MM.1S (cell line): ENCODE data around the gene EFHB.

Source experiments
- DNase-seq: peaks from one replicate; pipeline ENCODE4 v3.0.0-alpha.2; 2015
- H2AFZ ChIP-seq: fragments of 300-600 bp; sonication (generic); 2 replicates; pipeline ENCODE4 v1.6.0; 2016; ENCODE audit warnings: antibody characterized with exemption, low read length
- H3F3A ChIP-seq: fragments of 300-600 bp; sonication (generic); 2 replicates; pipeline ENCODE4 v1.6.1; 2016; ENCODE audit warnings: mild to moderate bottlenecking, antibody characterized with exemption, low read length, moderate library complexity, mixed read lengths; ENCODE audit not compliant: insufficient read depth
- H3K27ac ChIP-seq: fragments of 300-600 bp; sonication (generic); 2 replicates; pipeline ENCODE4 v1.5.1; 2016; ENCODE audit warnings: mild to moderate bottlenecking, low read length
- H3K27me3 ChIP-seq: fragments of 300-600 bp; sonication (generic); replicated peaks from 2 replicates; pipeline ENCODE4 v1.6.0; 2016; ENCODE audit warnings: low read length; ENCODE audit not compliant: insufficient read depth
- H3K36me3 ChIP-seq: fragments of 300-600 bp; sonication (generic); replicated peaks from 2 replicates; pipeline ENCODE4 v1.6.1; 2016; ENCODE audit warnings: mild to moderate bottlenecking, low read length, mixed read lengths; ENCODE audit not compliant: insufficient read depth
- H3K4me1 ChIP-seq: fragments of 300-600 bp; sonication (generic); 2 replicates; pipeline ENCODE4 v1.6.1; 2016; ENCODE audit warnings: low read length, mixed read lengths
- H3K4me2 ChIP-seq: fragments of 300-600 bp; sonication (generic); 2 replicates; pipeline ENCODE4 v1.6.0; 2016; ENCODE audit warnings: low read depth, low read length
- H3K4me3 ChIP-seq: fragments of 300-600 bp; sonication (generic); 2 replicates; pipeline ENCODE4 v1.5.1; 2016; ENCODE audit warnings: low read length, mixed read lengths
- H3K79me2 ChIP-seq: fragments of 300-600 bp; sonication (generic); 2 replicates; pipeline ENCODE4 v1.6.1; 2016; ENCODE audit warnings: mixed run types, low read length, mixed read lengths
- H3K9ac ChIP-seq: fragments of 300-600 bp; sonication (generic); 2 replicates; pipeline ENCODE4 v1.6.1; 2016; ENCODE audit warnings: low read length, mixed read lengths
- H3K9me2 ChIP-seq: fragments of 300-600 bp; sonication (generic); replicated peaks from 2 replicates; pipeline ENCODE4 v1.6.1; 2016; ENCODE audit warnings: mild to moderate bottlenecking, low read length, mixed read lengths; ENCODE audit not compliant: insufficient read depth
- H3K9me3 ChIP-seq: fragments of 300-600 bp; sonication (generic); replicated peaks from 2 replicates; pipeline ENCODE4 v1.6.1; 2016; ENCODE audit warnings: mild to moderate bottlenecking, low read length, mixed read lengths; ENCODE audit not compliant: insufficient read depth
- H4K20me1 ChIP-seq: fragments of 300-600 bp; sonication (generic); 2 replicates; pipeline ENCODE4 v1.6.1; 2016; ENCODE audit warnings: mild to moderate bottlenecking, low read length, moderate library complexity, mixed read lengths; ENCODE audit not compliant: insufficient read depth
- EZH2 ChIP-seq: fragments of 300-600 bp; sonication (generic); optimal IDR thresholded peaks from 2 replicates; pipeline ENCODE3; 2017; ENCODE audit warnings: low read depth, mild to moderate bottlenecking, antibody characterized with exemption, low read length, mixed read lengths
- EZH2phosphoT487 ChIP-seq: fragments of 300-600 bp; sonication (generic); IDR thresholded peaks from 2 replicates; pipeline ENCODE4 v1.6.1; 2018; ENCODE audit warnings: antibody characterized with exemption, low read length
- TF ChIP-seq, protein P1 (sequence below): fragments of 300-600 bp; sonication (generic); IDR thresholded peaks from 2 replicates; pipeline ENCODE4 v1.5.1; 2016; ENCODE audit warnings: antibody characterized with exemption, low read length, mixed read lengths

Gene EFHB

DNA sequence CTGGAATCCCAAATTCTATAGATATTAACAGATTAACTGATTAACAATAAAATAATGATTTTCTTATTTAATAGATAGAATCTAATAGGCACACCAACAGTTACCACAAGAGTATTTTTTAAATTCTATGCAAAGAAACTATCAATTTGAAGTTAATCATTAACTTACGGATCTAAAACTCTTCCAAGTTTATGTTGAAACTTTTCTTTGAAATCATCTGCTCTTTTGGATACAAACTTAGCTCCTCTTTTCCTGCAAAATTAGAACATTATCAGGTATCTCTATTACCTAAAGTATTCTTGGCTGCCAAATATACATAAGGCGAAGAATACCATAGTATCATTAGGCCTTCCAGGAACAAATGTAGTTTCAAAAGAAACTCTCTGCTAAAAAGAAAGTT lies 34.8 kb downstream of the EFHB start:
- Histone ChIP-seq H3K9me2 (no peaks in the 10 kb centered on the region), H3K9me3 (no peaks in the 10 kb centered on the region), H3K4me3 (no peak overlapping the region), H3K36me3 (no peaks in the 10 kb centered on the region), H3K4me2 (no peak overlapping the region), H3K79me2 (no peaks in the 10 kb centered on the region), H3K27me3 (no peaks in the 10 kb centered on the region), H3K9ac (no peak overlapping the region), H4K20me1 (no peaks in the 10 kb centered on the region), H3F3A (no peaks in the 10 kb centered on the region), H3K27ac (no peak overlapping the region), H2AFZ (no peak overlapping the region), H3K4me1 (no peaks in the 10 kb centered on the region)
- DNase-seq: no peak
- TF ChIP-seq EZH2 (no peak), EZH2phosphoT487 (no peak)
- TF ChIP-seq, protein P1, sequence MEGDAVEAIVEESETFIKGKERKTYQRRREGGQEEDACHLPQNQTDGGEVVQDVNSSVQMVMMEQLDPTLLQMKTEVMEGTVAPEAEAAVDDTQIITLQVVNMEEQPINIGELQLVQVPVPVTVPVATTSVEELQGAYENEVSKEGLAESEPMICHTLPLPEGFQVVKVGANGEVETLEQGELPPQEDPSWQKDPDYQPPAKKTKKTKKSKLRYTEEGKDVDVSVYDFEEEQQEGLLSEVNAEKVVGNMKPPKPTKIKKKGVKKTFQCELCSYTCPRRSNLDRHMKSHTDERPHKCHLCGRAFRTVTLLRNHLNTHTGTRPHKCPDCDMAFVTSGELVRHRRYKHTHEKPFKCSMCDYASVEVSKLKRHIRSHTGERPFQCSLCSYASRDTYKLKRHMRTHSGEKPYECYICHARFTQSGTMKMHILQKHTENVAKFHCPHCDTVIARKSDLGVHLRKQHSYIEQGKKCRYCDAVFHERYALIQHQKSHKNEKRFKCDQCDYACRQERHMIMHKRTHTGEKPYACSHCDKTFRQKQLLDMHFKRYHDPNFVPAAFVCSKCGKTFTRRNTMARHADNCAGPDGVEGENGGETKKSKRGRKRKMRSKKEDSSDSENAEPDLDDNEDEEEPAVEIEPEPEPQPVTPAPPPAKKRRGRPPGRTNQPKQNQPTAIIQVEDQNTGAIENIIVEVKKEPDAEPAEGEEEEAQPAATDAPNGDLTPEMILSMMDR: no peak

DNA sequence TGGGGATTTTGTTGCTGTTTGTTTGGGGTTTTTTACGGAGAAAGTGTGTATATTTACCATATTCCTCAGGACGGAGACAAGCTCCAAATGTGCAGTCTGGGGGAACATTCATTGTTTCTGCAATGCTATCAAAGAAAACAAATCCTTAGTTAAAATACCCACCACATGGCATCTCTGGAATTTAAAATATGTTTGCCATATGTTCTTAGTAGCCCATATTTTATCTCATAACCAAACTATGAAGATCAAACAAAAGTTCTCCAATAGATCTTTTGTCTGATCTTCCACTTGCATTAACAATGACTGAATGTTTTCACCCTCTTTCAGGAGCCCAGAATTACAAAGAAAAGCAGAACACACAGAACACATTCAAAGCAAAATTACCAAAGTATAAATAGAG lies 35.3 kb downstream of the EFHB start:
- H3K4me2 ChIP-seq: no peak overlapping the region

DNA sequence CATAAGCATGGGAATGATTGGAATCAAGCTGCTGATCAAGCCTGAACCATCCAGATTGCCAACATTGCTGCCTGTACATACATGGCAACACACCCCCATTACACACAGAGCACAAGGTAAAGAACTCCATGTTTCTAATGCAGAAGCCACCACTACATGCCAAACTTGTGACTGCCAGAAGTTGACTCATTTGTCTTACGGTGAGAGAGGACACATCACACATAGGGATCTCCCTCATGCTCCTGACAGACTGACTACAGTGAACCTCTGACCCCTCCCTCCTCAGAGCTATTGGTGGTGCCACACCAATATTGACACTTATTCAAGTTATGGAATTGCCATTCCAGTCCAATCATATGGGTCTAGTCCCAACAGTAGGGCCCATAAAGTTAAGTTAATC lies 42.3 kb downstream of the EFHB start:
- H3K79me2 ChIP-seq: no peaks in the 10 kb centered on the region
- DNase-seq: no peak
- no peaks in the 10 kb centered on the region for H3F3A ChIP-seq
- TF ChIP-seq EZH2phosphoT487 (no peak), EZH2 (no peak)
- TF ChIP-seq, protein P1: no peak
- no peak overlapping the region for H3K4me3 ChIP-seq
- no peak overlapping the region for H3K9ac ChIP-seq
- no peaks in the 10 kb centered on the region for H4K20me1 ChIP-seq
- H3K27me3 ChIP-seq: no peaks in the 10 kb centered on the region
- no peak overlapping the region for H3K4me2 ChIP-seq
- H3K27ac ChIP-seq: no peak overlapping the region
- no peaks in the 10 kb centered on the region for H3K9me3 ChIP-seq
- H2AFZ ChIP-seq: no peak overlapping the region
- no peaks in the 10 kb centered on the region for H3K9me2 ChIP-seq
- no peaks in the 10 kb centered on the region for H3K4me1 ChIP-seq
- no peaks in the 10 kb centered on the region for H3K36me3 ChIP-seq

More for the DNA sequence above, 35.3 kb downstream of the EFHB start:
- H3K27ac ChIP-seq: no peak overlapping the region
- H4K20me1 ChIP-seq: no peaks in the 10 kb centered on the region
- H3K36me3 ChIP-seq: no peaks in the 10 kb centered on the region
- H3K9me2 ChIP-seq: no peaks in the 10 kb centered on the region
- DNase-seq: no peak
- H2AFZ ChIP-seq: no peak overlapping the region
- H3K4me3 ChIP-seq: no peak overlapping the region
- TF ChIP-seq EZH2phosphoT487 (no peak), EZH2 (no peak)
- TF ChIP-seq, protein P1: no peak
- no peaks in the 10 kb centered on the region for H3K4me1 ChIP-seq
- no peaks in the 10 kb centered on the region for H3K9me3 ChIP-seq
- no peaks in the 10 kb centered on the region for H3K27me3 ChIP-seq
- no peaks in the 10 kb centered on the region for H3F3A ChIP-seq
- H3K9ac ChIP-seq: no peak overlapping the region
- no peaks in the 10 kb centered on the region for H3K79me2 ChIP-seq
